HG03442 (cell line): ENCODE measurements around the gene SH3D21.

Source experiments
- ATAC-seq: cut with Tn5 transposase; IDR thresholded peaks from one replicate; pipeline ENCODE4 v1.9.1; 2021; ENCODE audit warnings: mild to moderate bottlenecking, moderate library complexity; ENCODE audit not compliant: unreplicated experiment

Gene SH3D21

DNA sequence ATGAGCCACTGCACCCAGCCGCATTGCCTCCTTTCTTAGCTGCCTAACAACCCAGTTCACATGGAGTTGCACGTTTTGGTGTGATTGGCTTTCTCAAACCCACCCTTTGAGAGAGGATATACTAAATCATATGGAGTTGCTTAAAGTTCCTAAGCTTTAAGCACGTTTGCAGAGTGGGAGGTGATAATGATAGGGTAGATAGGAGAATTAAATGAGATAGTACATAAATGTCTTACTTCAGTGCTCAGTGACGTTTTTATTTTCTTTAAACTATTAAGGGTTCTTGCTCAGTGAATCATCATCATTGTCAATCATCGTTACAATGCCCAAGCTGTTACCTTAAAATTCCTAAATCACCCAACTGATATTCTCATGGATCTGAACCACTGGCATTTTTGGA lies 2.9 kb upstream of the SH3D21 start:
- ATAC-seq, result no peak

DNA sequence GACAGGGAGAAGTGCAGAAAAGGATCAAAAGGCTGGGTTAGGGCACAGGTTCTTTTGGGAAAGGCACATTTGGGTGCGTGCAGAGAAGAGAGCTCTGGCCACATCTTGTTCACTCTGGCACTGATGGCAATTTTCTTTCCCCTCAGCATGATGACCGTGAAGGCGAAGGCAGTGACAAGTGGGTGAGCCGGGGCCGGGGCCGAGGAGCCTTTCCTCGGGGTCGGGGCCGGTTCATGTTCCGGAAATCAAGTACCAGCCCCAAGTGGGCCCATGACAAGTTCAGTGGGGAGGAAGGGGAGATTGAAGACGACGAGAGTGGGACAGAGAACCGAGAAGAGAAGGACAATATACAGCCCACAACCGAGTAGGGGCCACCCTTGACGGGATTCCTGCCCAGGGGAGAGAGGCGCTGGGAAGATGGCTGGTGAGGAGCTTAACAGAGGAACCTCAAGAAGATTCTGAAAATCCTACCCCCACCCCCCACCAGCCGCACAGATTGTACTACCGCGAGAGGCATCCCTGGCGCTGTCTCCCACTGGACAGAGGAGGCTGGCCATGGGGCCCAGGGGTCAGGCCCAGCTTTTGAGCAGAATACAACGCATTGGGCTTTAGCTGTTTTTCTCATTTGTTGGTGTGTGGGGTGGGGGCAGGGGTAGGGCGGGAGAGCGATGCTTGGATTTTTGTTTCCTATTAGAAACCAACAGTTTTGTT lies 2.4 kb upstream of the SH3D21 start:
- no peak for ATAC-seq

DNA sequence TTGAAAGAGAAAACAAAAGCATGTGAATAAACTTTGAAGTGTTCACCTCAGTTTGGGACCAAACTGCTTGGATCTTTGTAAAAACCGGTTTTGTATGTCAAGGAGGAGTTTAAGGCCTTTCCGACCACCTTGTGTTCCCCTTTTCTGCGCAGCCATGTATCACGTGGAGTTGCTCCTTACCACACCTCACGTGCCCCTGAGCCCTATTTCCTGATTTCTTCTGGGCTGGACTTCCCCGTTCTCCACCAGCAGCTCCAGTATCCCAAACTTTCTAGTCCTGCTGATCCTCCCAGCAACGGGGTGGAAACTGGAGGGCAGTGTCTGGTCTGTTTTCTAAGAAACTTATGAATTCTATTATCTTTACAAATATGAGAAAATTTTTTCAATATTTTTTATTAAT lies 1.6 kb upstream of the SH3D21 start:
- ATAC-seq, result no peak

DNA sequence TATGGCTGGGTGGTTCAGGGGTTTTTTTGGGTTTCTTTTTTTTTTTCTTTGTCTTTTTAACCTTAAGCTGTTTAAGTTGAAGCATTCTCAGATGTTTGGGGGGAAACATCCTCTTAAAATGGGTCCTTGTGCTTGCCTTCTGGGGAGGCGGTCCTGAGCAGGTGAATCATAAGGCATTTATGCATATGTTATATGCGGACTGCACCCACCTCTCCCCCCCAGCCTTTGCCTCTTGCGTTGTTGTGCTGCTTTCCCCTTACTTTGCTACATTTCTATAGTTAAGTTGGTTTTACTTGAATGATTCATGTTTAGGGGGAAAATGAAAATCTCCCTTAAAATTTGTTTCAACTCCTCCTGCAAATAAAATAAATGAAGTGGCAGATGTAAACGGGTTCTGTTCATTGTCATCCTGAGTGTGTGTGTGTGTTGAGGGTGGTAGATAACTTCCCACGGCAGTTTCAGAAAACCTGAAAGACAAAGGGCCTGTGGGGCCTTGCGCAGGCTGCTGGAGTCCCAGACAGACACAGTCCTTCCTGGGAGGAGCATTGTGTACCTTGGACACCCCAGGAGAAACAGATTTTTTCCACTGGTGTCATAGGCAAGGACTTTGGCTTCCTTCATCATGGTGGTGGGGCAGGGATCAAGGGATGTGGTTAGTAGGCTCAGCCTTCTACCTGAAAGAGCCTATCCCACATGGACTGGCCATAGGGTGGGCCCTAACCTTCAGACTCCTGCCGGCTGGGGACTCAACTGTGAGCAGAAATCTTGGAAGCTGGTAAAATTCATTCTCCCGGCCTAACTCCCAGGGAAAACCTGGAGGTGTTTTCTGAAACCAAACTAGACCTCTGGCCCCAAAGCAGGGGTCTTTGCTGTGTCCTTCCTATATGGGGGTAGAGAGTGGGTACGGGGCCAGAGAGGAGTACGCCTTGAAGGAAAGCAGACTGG lies 926 bp upstream of the SH3D21 start:
- no peak for ATAC-seq

DNA sequence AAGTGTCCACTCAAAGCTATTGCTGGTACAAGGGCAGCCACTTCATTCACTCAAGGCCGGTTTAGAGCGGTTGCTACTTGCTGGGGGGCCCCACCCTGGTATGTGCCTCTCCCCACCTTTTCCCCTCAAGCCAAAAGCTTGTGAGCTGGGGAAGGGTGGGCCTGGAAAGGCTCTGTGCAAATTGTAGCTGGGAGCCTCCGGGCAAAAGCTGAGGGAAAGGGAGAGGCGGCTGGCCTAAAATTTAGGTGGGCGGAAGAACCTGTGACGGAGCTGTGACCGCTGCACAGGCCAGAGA lies 306 bp upstream of the SH3D21 start:
- ATAC-seq, result no peak

DNA sequence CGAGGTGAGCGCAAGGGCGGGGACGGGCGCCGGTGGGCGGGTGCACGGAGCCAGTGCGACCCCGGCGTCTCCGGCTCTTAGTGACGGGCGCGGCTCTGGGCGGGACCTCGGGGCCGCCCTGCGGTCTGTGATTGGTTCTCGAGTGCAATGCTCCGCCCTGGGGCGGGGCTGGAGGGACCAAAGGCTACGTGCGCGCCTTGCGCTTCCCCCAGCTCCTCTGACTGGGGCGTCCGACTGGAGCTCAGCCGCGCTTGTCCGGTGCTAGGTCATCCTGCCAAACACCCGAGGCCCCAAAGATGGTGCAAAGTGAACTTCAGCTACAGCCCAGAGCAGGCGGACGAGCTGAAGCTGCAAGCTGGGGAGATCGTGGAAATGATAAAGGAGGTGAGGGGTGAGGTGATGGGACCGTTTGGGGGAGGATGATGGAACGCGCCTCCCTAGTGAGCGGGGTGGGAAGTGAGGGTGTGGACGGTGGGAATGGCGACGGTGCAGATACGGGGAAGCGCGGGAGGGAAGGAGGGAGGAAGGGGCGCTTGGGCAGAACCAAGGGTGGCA lies 811 bp downstream of the SH3D21 start:
- ATAC-seq, result peak; percentile 95

DNA sequence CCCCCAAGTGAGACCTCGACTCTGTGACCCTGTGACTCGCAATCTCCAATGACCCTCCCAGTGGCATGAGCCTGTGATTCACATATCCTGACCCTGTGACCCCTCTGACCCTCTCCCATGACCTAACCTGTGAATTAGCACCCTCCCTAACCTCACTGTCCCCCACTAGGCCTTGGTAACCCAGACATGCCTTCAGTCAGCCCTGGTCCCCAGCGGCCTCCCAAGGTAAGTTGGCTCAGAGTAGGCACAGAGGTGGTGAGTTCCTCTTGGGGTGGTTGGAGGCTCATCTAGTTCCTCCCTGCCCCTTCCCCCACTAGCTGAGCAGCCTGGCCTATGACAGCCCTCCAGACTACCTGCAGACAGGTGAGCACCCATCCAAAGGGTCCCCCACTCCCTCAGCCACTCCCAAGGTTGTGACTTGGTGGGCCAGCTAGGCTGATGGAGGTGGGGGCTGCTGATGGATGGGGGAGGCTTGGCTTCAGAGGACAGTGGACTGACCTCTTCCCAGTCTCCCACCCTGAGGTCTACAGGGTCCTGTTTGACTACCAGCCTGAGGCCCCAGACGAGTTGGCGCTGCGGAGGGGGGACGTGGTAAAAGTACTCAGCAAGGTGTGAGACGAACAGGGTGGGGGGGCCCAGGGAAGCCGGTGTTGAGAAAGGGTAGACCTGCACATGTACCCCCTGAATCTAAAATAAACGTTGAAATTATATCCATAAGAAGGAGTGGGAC lies 1.6 kb downstream of the SH3D21 start:
- no peak for ATAC-seq

DNA sequence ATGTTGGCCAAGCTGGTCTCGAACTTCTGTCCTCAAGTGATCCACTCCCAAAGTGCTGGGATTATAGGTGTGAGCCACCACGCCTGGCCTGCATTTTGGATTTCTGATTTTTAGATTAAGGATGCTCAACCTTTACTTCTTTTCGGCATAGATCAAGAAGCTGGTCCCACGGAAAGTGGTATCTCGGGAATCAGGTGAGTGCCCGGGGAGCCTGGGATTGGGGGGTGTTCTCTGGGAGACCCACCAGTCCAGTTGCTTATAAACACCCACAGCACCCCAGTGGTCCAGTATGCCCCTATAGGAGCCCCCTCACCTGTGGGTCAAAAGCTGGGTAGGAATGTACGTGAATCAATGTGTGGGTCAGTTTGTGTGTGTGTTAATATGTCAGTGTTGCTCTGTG lies 3.2 kb downstream of the SH3D21 start:
- no peak for ATAC-seq

DNA sequence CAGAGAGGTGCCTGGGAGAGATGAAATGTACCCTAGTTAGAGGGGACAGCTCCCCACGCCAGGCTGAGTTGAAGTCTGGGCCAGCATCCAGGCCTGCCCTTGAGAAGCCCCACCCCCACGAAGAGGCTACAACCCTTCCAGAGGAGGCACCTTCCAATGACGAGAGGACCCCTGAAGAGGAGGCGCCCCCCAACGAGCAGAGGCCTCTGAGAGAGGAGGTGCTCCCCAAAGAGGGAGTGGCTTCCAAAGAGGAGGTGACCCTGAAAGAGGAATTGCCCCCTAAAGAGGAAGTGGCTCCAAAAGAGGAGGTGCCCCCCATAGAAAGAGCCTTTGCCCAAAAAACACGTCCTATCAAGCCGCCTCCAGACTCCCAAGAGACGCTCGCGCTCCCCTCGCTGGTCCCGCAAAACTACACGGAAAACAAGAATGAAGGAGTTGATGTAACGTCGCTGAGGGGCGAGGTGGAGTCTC lies 14.2 kb downstream of the SH3D21 start:
- no peak for ATAC-seq

DNA sequence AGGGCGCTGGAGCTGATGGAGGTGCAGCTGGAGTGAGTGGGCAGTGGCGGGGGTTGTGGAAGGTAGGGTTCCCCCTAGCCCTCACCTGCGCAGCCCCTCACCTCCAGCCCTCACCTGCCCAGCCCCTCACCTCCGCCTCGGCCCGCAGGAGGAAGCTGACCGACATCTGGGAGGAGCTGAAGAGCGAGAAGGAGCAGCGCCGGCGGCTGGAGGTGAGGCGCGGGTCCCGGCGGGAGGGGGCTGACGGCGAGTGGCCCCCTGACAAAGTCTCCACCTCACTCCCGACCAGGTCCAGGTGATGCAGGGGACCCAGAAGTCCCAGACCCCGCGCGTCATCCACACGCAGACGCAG lies 14.6 kb downstream of the SH3D21 start:
- no peak for ATAC-seq

DNA sequence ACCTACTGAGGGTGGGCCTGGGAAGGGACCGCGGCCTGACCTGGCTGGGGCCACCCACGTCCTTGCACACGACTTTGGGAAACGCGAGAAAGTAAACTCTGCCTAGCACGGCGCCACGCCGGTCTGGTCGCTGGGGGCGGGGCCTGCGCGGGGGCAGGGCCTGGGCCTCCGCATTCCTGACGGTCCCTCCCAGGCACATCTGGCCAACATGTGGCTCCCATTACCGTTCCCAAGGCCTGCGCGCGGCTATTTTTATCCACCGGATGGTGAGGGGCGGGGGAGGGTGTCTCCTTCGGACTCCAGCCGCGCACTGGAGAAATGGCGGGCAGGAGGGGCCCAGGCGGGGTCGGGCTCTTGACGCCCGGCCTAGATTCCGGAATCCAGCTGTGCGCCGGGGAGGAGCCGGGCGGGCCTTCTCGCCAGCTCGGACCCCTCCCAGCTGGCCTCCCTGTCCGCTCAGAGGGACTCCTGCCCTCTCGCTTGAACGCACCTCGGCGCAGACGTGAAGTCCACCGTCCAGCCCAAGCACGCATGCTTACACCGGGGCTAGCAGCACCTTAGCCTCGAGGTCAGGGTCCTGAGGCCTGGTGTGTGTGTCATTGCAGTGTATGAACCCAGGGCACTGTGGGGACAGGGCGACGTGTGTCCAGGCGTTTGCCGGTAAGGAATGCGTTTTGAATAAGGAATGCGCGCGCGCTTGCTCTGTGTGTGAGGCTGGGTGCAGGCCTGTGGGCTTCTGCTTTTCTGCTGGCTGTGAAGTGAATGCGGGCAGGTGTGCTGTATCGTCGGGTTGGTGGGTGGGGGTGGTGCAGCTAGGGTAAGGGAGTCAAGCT lies 15.2 kb downstream of the SH3D21 start:
- ATAC-seq, result no peak

DNA sequence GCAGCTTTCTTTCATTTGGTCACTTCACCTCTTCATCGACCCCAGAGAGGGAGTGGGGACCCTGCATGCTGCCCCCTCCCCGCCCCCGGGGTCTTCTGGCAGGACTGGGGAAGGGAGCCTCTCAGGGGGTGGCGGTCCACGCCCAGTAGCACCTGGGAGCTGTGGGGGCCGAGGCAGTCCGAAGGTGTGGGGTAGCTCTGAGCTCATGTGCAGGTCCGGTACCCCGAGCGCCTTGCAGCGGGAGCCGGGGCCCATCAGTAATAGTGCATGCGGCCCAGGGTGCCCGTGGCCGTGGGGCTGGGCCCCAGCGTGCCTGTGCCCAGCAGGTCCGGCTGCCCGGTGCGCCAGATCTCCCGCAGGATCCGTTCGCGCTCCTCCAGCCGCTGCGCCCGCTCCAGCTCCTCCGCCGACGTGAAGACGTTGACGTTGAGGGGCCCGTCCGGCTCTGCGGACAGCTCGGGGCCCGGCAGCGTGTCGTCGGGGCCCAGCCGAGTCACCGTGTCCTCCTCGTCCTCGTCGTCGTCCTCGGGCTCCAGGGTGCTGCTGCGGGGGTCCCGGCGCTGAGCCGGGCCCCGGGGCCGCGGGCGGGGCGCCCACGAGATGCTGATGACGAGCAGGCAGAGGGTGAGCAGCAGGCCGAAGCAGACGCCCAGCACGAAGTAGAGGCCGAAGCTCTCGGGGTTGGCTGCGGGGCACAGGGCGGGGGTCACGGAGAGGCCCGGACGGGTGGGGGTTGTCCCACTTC lies 16.0 kb downstream of the SH3D21 start:
- no peak for ATAC-seq

DNA sequence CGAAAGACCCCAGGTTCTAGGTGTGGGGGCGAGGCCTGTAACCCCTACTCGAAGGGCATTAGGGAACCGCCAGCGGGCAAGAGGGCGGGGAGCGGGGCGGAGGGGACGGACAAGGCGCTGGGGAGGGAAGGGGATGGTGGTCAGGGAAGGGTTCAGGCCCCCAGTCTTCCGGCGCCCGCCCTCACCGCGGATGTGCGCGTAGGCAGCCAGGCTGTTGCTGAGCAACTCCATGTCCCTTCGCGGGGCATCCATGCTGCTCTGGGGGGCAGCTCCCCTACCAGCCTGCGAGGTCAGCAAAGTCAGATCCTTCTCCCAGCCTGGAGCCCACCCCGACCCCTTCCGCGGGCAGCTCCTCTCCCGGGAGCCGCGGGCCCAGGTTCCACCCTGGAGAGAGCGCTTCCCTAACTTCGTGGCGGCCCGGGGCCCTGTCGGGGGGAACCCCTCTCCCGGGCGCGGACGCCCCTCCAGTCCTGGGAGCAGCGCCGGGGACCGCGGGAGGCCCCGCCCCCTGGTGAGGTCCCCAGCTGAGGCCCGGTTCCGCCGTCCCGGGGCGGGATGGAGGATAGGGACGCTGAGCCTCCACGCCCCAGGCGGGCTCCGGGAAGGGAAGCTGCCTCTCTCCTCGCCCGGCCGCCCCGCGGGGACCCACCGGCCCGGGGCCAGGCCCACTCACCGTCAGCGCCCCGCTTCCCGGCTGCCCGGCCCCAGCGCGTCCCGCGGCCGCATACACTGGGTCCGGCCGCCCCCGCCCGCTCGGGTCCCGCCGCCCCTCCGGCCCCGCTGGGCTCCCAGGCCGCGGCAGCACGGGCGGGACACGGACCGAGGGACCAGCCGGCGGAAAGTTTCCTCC lies 16.8 kb downstream of the SH3D21 start:
- ATAC-seq, result no peak

DNA sequence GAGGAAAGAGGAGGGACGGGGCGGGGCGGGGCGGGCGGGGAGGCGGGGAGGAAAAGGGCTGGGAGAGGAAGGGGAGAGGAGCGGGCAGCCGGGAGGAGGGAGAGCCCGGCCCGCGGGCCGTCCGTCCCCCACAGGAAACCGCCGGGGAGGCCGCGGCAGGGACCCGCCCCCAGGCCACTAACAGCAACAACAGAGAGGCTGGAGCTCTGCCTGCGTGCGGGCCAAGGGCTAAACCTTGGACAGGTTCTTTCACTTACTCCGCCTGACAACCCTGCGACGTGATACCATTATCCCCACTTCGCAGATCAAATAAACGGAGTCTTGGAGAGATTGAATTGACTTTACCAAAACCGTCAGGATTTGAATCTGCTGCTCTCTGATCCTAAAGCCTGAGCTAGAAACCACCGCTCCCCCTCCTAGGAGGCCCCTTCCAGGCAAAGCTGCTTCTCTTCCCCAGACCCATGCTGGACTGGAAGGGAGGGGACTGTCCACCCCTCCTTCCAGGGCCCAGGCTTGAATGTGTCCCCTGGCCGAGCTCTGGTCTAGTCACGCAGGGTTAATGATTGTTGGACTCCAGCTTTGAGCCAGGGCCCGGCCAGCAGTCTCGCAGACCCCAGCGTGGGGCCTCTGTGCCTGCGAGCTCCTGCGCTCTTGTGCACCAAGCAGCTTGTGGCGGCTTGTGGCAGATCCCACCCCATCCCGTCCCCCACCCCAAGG lies 17.6 kb downstream of the SH3D21 start, which contains the start of gene EVA1B:
EVA1B (minus strand) TSS at position 10 of the 717 bp plus-strand sequence. CDS start 608 bp downstream, outside the sequence.
- no peak for ATAC-seq

DNA sequence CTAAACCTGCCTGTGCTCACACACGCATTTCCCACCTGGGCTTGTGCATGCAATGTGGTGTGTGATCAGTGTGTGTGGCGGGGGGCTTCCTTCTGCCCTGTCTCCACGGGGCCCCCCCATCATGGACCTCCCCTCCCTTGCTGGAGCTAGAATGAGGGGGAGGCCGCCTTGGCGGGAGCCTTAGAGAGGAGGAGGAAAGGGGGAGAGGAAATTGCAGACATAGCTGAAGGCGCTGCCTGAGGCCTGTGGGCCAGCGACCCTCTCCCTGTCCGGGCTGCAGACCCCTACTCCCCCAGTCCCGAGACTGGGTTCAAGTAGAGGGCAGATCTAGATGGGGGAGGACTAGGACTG lies 18.2 kb downstream of the SH3D21 start:
- ATAC-seq, result no peak

DNA sequence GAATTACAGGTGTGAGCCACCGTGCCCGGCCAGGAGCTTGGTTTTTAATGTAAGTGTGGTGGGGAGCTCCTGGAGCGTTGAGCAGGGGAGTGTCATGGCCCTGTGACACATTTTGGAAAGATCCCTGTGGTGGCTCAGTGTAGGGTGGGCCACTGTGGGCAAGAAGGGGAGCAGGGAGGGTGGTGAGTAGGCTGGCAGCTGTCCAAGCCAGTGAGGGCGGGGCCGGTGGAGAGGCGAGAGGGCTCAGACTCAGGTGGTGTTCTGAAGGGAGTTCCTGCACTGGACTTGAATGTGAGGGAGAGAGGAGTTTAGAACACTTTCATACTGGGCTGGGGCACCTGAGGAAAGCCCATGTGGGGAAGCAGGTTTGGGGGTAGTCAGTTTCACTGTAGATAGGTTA lies 20.3 kb downstream of the SH3D21 start:
- ATAC-seq, result no peak

DNA sequence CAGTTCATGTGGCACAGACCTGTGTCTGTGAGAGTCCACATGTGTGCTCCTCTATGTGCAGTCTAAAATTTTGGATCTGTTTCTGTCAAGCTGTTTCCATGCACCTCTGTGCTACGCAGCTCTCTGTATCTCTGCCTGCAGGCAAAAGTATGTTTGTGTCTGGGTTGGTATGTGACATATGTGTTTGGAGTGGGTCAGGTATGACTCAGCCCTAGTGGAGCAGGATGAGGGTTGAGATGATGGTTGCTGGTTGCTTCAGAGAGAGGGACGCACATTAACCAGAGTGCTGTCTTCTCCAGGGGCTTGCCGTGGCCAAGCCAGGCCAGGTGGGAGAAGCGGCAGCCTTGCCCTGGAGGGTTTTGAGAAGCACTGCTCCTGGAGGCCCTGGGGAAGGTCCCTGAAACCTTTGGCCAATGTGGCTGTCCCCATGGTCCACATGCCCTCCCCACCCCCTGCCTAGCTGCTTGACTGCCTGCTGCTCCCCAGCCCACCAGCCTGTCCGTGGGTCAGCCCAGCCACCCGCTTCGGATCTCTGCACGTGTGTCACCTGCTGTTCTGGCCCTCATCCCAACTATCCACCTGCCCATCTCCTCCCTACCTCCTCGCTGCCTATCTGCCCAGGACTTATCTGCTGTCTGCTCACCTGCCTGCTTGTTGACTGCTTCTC lies 21.4 kb downstream of the SH3D21 start:
- ATAC-seq, result no peak

DNA sequence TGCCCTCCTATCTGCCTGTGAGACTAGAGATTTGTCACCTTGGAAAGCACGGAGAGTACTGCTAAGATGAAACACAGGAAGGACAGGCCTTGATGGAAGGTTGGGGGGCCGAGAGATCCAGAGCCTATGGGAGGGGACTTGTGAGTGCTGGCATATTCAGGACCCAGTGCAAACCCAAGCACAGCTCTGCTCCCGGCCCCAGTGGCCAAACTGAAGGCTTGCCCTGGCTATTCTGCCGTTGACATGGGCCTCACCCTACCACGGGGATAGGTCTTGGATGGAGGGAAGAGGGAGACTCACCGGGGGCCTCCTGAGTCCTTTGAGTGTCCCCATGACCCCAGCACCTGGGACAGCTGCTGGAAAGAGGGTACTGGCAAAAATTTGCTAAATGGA lies 21.9 kb downstream of the SH3D21 start:
- ATAC-seq, result no peak
